Hematopoietic multipotent progenitor cell treated with erythropoietin and hydrocortisone succinate and interleukin-3 and kit ligand, for 15 days (in vitro differentiated cells): ENCODE data around the gene SLC66A3.
"Not testable (repeated sequence)": the region's sequence is repeated elsewhere in the genome, so short reads cannot be mapped to it uniquely, and the experiment has no call there.

Experiments used
- DNase-seq: peaks from one replicate; pipeline ENCODE4 v3.0.0-alpha.2; 2015; ENCODE audit warnings: low spot score

Gene SLC66A3

DNA sequence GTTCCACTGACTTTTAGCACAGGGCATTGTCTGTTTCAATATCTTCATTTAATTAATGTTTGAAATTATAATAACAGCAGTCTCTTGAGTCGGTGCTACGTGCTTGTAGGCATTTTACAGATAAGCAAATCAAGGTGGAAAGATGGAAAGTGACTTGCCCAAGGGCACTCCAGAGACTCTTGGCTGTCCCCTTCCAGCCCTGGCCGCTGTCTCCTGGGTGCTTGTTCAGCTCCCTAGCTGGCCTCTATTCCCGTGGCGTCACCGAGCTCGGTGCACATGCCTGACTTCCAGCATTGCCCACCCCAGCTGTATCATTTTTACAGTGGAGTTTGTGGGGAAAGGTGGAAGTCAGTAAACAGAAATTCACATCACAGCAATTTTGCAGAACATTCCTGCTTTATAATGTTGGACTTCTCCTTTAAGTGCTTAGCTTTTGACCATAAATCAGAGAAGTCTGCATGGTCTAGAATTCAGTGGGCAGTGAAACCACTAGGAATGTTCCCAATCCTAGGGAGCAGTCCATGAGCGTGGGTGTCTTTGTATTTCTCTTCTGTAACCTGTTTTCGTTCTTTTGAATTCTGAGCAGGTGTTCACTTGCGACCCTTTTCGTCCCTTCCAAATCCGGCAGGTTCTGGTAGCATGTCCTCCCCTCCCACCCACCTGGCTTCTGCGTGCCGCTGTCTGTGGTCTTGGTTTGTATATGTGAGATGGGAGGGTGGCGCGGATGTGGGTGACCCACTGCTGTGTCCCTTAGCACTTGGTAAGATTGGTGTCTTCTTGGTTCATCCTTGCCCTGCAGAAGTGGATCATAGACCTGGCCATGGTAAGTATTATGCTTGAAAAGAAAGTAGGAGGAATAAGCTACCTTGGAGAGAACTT, 8.4 kb downstream of the SLC66A3 start:
- DNase-seq, result no peak

GRCh38 chr2:11165046-11165445, 9.8 kb downstream of the SLC66A3 start:
- not testable (repeated sequence) for DNase-seq

DNA sequence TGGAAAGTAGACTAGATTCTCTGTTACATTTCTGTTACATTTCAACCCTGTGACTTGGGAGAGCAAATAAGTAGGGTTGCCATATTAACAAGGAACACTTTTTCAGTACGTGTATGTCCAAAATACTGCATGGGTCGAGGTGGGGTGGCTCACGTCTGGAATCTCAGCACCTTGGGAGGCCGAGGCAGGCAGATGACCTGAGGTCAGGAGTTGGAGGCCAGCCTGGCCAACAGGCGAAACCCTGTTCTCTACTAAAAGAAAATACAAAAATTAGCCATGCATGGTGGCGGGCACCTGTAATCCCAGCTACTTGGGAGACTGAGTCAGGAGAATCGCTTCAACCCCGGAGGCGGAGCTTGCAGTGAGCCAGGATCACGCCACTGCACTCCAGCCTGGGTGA, 11.2 kb downstream of the SLC66A3 start:
- no peak for DNase-seq

GRCh38 chr2:11168488-11168887, 13.2 kb downstream of the SLC66A3 start:
- DNase-seq, result no peak

- no peak for DNase-seq
Observed at GRCh38 chr2:11169333-11169732, 14.1 kb downstream of the SLC66A3 start.

DNA sequence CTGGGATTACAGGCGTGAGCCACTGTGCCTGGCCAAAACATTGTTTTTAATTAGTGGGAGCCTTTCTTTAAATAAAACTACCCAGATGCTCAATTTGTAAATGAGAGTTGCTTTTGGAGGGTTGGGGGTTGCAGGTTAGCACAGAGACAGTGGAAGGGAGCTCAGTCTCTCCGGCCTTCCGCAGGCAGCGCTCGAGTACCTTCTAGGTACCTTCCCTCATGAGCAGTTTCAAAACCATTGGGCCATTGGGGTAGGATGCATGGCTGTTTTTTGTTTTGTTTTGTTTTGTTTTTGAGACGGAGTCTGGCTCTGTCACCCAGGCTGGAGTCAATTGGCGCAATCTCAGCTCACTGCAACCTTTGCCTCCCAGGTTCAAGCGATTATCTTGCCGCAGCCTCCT, 19.0 kb downstream of the SLC66A3 start:
- DNase-seq, result no peak

- no peak for DNase-seq
Observed at GRCh38 chr2:11175293-11175795, 20.1 kb downstream of the SLC66A3 start.

- no peak for DNase-seq
Observed at GRCh38 chr2:11177871-11178690, 22.8 kb downstream of the SLC66A3 start.

- no peak for DNase-seq
Observed at GRCh38 chr2:11179196-11179595, 23.9 kb downstream of the SLC66A3 start.

DNA sequence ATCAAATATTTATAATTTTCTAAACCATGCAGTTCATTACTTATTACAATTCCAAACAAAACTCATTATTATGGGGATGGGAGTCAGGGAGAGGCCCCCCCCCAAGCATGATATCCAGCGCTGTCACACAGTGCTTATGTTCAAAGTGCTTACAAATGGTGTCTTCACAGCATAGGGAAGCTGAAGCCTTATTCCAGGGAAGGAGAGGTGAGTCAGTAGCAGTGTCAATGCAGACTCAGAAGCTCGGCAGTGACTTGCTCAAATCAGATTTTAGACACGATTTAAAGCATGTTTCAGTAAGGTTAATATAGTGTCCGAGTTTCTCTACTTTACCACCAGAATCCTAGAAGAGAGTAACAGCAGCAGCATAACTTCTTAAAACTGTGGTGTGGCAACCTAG, 24.6 kb downstream of the SLC66A3 start:
- no peak for DNase-seq

GRCh38 chr2:11180653-11181052, 25.4 kb downstream of the SLC66A3 start:
- no peak for DNase-seq

DNA sequence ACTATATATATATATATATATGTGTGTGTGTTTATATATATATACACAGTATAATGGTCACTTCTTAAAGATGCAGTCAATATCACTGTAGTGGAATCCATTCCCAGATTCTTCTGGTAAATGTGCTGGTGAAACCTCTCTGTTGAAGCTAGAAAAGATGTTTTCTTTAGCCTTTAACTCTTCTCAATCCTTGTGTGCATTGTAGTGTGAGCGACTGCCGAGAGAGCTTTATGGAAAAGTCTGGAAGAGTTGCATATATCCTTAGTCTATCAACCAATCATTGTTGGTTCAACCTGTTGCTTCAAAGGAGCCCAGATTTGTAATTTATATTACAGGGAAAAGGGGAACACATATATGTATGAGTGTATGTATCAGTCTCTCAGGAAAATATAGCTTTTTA, 27.7 kb downstream of the SLC66A3 start:
- DNase-seq, result no peak

GRCh38 chr2:11186145-11186544, 30.9 kb downstream of the SLC66A3 start:
- no peak for DNase-seq

- DNase-seq, result no peak
Observed at GRCh38 chr2:11187083-11187619, 31.9 kb downstream of the SLC66A3 start.

DNA sequence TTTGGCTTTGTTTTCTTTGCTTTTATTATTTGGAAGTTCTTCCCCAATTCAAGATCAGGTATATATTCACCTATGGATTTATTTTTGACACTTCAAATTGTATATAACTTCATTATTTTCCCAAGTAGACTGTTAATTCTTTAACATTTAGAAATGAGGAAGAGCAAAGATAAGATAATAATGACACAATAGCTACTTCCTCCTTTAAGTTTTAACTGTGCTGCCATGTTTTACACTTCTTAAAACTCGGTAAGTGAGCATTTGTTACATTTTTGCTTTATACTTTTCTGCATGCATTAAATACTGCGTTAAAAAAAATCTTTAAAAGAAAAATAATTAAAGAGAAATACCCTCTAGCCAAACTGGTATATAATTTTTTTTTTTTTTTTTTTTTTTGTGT, 32.5 kb downstream of the SLC66A3 start:
- no peak for DNase-seq

GRCh38 chr2:11196246-11196645, 41.0 kb downstream of the SLC66A3 start:
- no peak for DNase-seq

GRCh38 chr2:11200651-11201050, 45.4 kb downstream of the SLC66A3 start:
- no peak for DNase-seq

- DNase-seq, result no peak
Observed at GRCh38 chr2:11201969-11202368, 46.7 kb downstream of the SLC66A3 start.

GRCh38 chr2:11203480-11203879, 48.2 kb downstream of the SLC66A3 start:
- no peak for DNase-seq

- no peak for DNase-seq
Observed at GRCh38 chr2:11208083-11208482, 52.8 kb downstream of the SLC66A3 start.

DNA sequence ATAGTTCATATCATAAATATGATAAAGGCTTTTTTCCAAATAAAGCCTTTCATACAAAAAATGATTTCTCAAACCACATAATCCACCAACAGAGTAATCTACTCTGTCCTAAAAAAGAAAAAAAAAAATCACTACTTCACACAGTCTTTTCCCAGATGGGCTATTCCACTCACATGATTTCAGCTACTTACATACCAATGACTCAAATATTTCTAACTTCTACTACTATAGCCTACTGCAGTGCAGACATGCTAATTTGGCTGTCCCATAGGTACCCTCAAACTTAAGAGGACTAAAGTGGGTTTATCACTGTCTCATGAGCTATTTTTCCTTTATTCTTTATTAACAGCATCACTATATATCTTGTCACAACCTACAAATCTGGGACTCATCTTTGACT, 57.4 kb downstream of the SLC66A3 start:
- no peak for DNase-seq

DNA sequence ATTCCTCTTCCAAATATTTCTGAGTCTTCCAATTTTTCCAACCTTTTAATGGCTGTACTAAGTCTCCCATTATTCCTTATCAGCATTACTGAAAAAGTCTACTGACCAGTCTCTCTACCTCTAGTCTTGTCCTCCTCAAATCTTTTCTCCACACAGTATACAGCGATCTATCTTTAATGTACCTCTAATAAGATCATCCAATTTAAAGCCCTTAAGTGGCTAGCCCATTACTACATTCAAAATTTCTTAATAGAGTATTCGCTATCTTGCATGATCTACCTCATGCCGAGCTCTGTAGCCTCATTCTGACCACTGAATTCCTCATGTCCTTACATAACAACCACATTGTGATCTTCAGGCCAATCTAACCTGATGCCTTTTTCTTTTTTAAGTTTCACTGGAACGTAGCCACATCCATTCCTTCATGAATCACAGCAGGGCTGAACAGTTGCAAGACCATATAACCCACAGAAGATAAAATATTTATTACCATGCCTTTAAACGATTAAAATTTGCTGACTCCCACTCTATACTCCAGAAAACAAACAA, 57.9 kb downstream of the SLC66A3 start:
- DNase-seq, result no peak
